Naive thymus-derived CD8-positive, alpha-beta T cell (primary cell): ENCODE data around the gene NOTCH1. TPM values are rescaled to one million over a fixed set of nuclear protein-coding genes. Genes with fewer than 3 reads are reported as not detected.

Experiments used
- ATAC-seq, 2 donors: fragments of 150-1000 bp; cut with Tn5 transposase in 1 of 2; sonication (Bioruptor Pico), chemical (Tn5 transposase) in 1 of 2; 1 replicate in 1 of 2; 2 replicates in 1 of 2; pipeline ENCODE4 v1.10.0; 2021; ENCODE audit warnings: mild to moderate bottlenecking in 2 of 2, moderate library complexity in 2 of 2
- POLR2A ChIA-PET: fragments of 350-600 bp; sonication (Branson Sonifier 250); formaldehyde crosslinking; loops from one replicate; lab custom pipeline; 2021; ENCODE audit warnings: antibody characterized with exemption; lab: Charles Lee
- DNase-seq, 10 donors: peaks; one replicate each; pipeline versions ENCODE4 v3.0.0 to v3.0.0-alpha.2; 2020 to 2022
- H3K27ac Mint-ChIP-seq, 10 donors: one replicate each; pipeline ENCODE4 v1.8.0; 2020 to 2022; ENCODE audit warnings: mild to moderate bottlenecking in 10 of 10, mixed read lengths in 10 of 10, moderate library complexity in 4 of 10, inconsistent platforms in 1 of 10
- H3K27me3 Mint-ChIP-seq, 5 donors: one replicate each; pipeline ENCODE4 v1.8.0; 2021 to 2022; ENCODE audit warnings: mixed read lengths in 5 of 5
- H3K36me3 Mint-ChIP-seq, 3 donors: one replicate each; pipeline ENCODE4 v1.8.0; 2020 to 2022; ENCODE audit warnings: mixed read lengths in 3 of 3, mild to moderate bottlenecking in 2 of 3, inconsistent platforms in 1 of 3
- H3K4me1 Mint-ChIP-seq, 4 donors: one replicate each; pipeline ENCODE4 v1.8.0; 2021 to 2022; ENCODE audit warnings: mixed read lengths in 4 of 4
- H3K4me3 Mint-ChIP-seq, 10 donors: one replicate each; pipeline ENCODE4 v1.8.0; 2020 to 2022; ENCODE audit warnings: mild to moderate bottlenecking in 10 of 10, mixed read lengths in 10 of 10, moderate library complexity in 6 of 10, inconsistent platforms in 1 of 10
- H3K9me3 Mint-ChIP-seq, 9 donors: one replicate each; pipeline ENCODE4 v1.8.0; 2020 to 2022; ENCODE audit warnings: mixed read lengths in 9 of 9, mild to moderate bottlenecking in 3 of 9, inconsistent platforms in 1 of 9, moderate library complexity in 1 of 9
- polyA plus RNA-seq, 3 donors: library from polyadenylated mRNA; unstranded; fragments of 300-500 nt; fragmentation: Illumina TruSeq; gene quantifications; one replicate each; pipeline ENCODE4 v1.2.3, GENCODE V29; 2021
- total RNA-seq, 8 experiments: library from RNA in 2 of 8; stranded (reverse) in 2 of 8; gene quantifications; one replicate each; pipeline ENCODE4 v1.2.3 and lab custom pipeline; 2021 to 2026

Gene NOTCH1
- total and polyA plus RNA-seq, 5 experiments from 2014 or later, result 1.3 to 84.3 (median 5.9) TPM

- no peaks in the 10 kb centered on the region for H3K27me3 Mint-ChIP-seq
- peaks cover 0 to 2% (median 0%) of the 10 kb centered on the region in 4 donors for H3K4me1 Mint-ChIP-seq
- no peaks in the 10 kb centered on the region for H3K9me3 Mint-ChIP-seq
- ATAC-seq, result no peak
- no peak for DNase-seq
- H3K4me3 Mint-ChIP-seq, result no peak overlapping the region
- H3K36me3 Mint-ChIP-seq, result peaks cover 0 to 96% (median 24%) of the 10 kb centered on the region in 3 donors
- no peak overlapping the region for H3K27ac Mint-ChIP-seq
- POLR2A ChIA-PET, result interaction anchor here (0.6 to 0.7 kb wide), 3 partner anchors 8 to 185 kb away, joined by 3 to 5 read pairs (median 3); no protein-coding TSS in a partner anchor
Measured at GRCh38 chr9:136460772-136461325, 85.0 kb downstream of the NOTCH1 start.

GRCh38 chr9:136459425-136459824, 86.4 kb downstream of the NOTCH1 start:
- Mint-ChIP-seq H3K27ac (no peak overlapping the region), H3K36me3 (peaks cover 0 to 93% (median 15%) of the 10 kb centered on the region in 3 donors), H3K4me3 (no peak overlapping the region), H3K9me3 (no peaks in the 10 kb centered on the region), H3K4me1 (peaks cover 0 to 2% (median 0%) of the 10 kb centered on the region in 4 donors), H3K27me3 (no peaks in the 10 kb centered on the region)
- DNase-seq, result no peak
- no peak for ATAC-seq
- POLR2A ChIA-PET, result no interaction called here

- ATAC-seq (no peak), DNase-seq (no peak)
- POLR2A ChIA-PET, result no interaction called here
- H3K4me1 Mint-ChIP-seq, result peaks cover 0 to 2% (median 0%) of the 10 kb centered on the region in 4 donors
- no peak overlapping the region for H3K4me3 Mint-ChIP-seq
- peaks cover 0 to 91% (median 22%) of the 10 kb centered on the region in 3 donors for H3K36me3 Mint-ChIP-seq
- H3K9me3 Mint-ChIP-seq, result no peaks in the 10 kb centered on the region
- H3K27ac Mint-ChIP-seq, result no peak overlapping the region
- no peaks in the 10 kb centered on the region for H3K27me3 Mint-ChIP-seq
Measured at GRCh38 chr9:136457326-136457725, 88.5 kb downstream of the NOTCH1 start.

DNA sequence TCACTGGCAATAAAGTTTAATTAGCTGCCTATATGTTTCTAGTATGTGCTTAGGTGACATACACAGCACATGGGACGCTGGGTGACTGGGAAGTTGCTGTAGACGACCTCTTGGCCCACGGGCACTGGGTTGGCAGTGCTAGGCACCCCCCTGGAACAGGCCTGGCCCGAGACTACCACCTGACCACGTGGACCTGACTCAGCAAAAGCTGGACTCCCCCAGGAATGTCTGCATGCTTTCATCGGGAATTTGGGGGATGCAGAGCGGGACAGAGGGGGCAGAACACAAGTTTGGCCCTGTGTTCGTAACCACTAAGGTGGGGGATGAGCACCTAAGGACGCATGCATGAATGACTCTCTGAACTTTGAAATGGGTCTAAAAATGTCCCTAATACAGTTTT, 89.6 kb downstream of the NOTCH1 start:
- H3K4me3 Mint-ChIP-seq, result no peak overlapping the region
- H3K27me3 Mint-ChIP-seq, result no peaks in the 10 kb centered on the region
- H3K27ac Mint-ChIP-seq, result peak overlapping the region in 2 of 10 donors; percentile 25 to 46
- H3K36me3 Mint-ChIP-seq, result peaks cover 0 to 91% (median 22%) of the 10 kb centered on the region in 3 donors
- H3K4me1 Mint-ChIP-seq, result no peaks in the 10 kb centered on the region
- ATAC-seq (no peak), DNase-seq (no peak)
- H3K9me3 Mint-ChIP-seq, result no peaks in the 10 kb centered on the region
- POLR2A ChIA-PET, result no interaction called here

DNA sequence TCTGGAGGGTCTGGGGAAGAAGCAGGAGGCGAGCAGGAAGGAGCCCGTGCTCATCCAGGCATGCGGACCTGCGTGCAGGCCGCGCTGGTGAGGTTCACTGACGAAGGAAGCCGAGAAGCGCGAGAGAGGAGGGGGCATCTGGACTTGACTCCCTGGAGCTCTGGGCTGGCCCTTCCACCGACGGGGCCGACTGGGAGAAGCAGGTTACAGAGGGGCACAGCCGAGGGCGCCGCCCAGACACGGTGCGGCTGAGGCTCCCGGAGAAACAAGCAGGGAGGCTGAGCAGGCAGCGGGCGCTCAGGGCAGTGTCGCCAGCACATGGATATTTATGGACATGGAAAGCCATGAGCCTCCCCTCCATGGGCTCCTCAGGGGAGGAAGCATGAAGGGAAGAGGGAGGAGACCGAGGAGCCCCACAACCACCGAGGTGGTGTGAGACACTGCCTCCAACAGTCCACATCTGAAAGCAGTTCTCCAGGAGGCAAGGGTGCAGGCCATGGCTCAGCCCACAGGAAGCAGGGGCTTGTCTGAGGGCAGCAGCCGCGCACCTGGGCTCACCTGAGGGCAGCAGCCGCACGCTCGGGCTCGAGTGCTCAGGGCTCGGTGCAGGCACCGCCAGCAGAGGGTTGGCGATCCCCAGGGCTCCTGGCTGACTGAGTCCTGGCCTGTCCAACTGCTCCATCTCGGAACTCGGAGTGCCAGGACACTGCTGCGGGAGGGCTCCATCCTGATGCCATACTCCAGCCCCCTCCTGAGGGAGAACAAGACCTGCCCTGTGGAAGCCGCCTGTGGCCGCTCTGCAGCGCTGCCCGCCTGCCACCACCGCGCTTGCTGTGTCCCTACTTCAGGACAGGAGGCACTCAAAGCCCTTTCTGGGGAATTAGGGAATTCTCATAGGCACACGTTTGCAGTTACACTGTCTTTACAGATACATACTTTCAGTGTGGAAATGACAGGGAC, 90.5 kb downstream of the NOTCH1 start:
- Mint-ChIP-seq H3K27ac (peak overlapping the region in 1 of 10 donors; percentile 16), H3K27me3 (no peaks in the 10 kb centered on the region), H3K4me1 (no peaks in the 10 kb centered on the region), H3K4me3 (no peak overlapping the region), H3K9me3 (no peaks in the 10 kb centered on the region), H3K36me3 (peaks cover 0 to 92% (median 22%) of the 10 kb centered on the region in 3 donors)
- peak in 1 of 2 donors; percentile 19 for ATAC-seq
- no peak for DNase-seq
- POLR2A ChIA-PET, result no interaction called here

DNA sequence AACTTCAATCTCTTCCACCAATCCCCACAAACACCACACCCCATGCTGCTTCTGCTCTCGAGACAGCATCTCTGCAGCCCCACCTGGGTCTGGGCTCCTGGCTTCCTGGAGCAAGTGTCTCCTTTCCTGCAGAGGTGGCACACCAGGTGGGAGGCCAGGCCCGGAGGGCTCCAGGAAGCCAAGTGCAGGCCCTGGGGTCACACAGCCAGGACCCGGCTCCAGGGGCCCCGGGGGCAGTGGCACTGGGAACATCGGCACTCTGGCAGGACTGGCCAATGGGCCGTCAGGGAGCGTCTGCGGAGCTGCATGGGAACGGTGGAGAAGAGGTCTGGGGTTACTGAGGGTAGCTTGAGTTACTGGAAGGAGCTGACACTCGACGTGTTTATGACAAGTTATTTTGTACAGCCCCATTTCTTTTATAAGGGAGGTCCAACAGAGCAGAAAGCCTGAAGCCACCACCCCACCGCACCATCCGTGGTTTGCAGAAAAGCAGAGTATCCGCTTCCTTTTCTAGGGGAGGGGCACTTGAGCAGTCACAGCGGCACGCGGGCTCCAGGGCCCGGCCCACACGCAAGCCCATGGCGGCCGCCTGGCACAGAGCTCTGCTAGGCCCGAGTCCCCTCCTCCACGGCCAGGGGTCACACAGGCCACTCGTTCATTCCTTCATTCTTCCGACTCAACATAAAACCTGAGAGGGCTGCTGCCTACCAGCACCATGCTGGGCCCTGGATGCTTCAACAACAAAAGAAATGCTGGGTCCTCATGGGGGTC, 91.6 kb downstream of the NOTCH1 start:
- no peaks in the 10 kb centered on the region for H3K27me3 Mint-ChIP-seq
- H3K4me1 Mint-ChIP-seq, result no peaks in the 10 kb centered on the region
- POLR2A ChIA-PET, result no interaction called here
- ATAC-seq (no peak), DNase-seq (no peak)
- no peaks in the 10 kb centered on the region for H3K9me3 Mint-ChIP-seq
- H3K4me3 Mint-ChIP-seq, result no peak overlapping the region
- peak overlapping the region in 2 of 10 donors; percentile 16 to 24 for H3K27ac Mint-ChIP-seq
- H3K36me3 Mint-ChIP-seq, result peaks cover 0 to 93% (median 18%) of the 10 kb centered on the region in 3 donors

- Mint-ChIP-seq H3K9me3 (no peaks in the 10 kb centered on the region), H3K4me1 (peaks cover 0 to 1% (median 0%) of the 10 kb centered on the region in 4 donors), H3K27ac (peak overlapping the region in 4 of 10 donors; percentile 7 to 54 (median 16)), H3K27me3 (no peaks in the 10 kb centered on the region), H3K4me3 (no peak overlapping the region), H3K36me3 (peaks cover 0 to 93% (median 12%) of the 10 kb centered on the region in 3 donors)
- no peak for ATAC-seq
- DNase-seq, result no peak
- POLR2A ChIA-PET, result no interaction called here
Measured at GRCh38 chr9:136453326-136453725, 92.5 kb downstream of the NOTCH1 start.

DNA sequence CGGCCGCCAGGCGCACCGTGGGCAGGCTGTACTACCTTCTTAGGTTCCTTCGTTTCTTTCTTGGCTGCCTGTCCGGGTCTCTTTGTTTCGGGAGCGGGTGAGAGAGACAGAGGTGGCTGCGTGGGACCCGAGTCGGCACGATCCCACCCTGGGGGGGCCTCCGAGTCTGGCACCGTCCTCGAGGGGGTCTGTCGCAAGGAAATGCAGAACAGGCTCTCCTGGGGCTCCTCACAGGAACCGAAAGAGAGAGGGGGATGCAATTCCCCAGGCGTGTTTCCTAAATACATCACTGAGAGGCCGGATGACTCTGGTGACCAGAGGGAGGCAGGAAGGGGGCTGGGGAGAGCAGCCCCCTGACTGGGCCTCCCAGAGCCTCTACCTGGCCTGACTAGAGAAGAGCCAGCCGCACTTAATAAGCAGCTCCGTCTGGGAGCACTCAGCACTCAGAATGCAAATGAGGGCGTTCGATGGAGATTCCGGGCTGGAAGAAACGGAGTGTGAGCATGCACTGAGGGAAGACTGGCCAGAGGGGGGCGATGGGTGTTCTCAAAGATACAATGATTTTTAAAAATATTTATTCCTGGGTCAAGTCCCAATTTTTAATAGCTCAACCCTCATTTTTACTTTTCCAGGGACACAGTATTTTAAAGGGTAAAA, 94.5 kb downstream of the NOTCH1 start:
- H3K4me3 Mint-ChIP-seq, result no peak overlapping the region
- peaks cover 0 to 6% (median 0%) of the 10 kb centered on the region in 4 donors for H3K4me1 Mint-ChIP-seq
- no peaks in the 10 kb centered on the region for H3K9me3 Mint-ChIP-seq
- DNase-seq (no peak), ATAC-seq (no peak)
- POLR2A ChIA-PET, result no interaction called here
- peaks cover 0 to 91% (median 21%) of the 10 kb centered on the region in 3 donors for H3K36me3 Mint-ChIP-seq
- peak overlapping the region in 1 of 10 donors; percentile 25 for H3K27ac Mint-ChIP-seq
- H3K27me3 Mint-ChIP-seq, result no peaks in the 10 kb centered on the region

DNA sequence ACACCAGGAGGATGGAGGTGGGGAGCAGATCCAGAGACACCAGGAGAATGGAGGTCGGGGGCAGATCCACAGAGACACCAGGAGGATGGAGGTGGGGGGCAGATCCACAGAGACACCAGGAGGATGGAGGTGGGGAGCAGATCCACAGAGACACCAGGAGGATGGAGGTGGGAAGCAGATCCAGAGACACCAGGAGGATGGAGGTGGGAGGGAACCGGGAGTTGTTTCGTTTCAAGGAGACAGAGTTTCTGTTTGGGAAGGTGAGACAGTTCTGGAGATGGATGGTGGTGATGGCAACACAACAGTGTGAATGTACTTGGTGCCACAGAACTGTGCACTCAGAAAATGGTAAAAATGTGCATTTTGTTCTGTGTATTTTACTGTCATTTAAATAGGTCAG, 97.2 kb downstream of the NOTCH1 start:
- POLR2A ChIA-PET, result no interaction called here
- peaks cover 0 to 6% (median 0%) of the 10 kb centered on the region in 4 donors for H3K4me1 Mint-ChIP-seq
- ATAC-seq, result no peak
- no peak for DNase-seq
- peaks cover 0 to 93% (median 20%) of the 10 kb centered on the region in 3 donors for H3K36me3 Mint-ChIP-seq
- H3K4me3 Mint-ChIP-seq, result no peak overlapping the region
- H3K27ac Mint-ChIP-seq, result no peak overlapping the region
- H3K27me3 Mint-ChIP-seq, result no peaks in the 10 kb centered on the region
- no peaks in the 10 kb centered on the region for H3K9me3 Mint-ChIP-seq

- H3K27ac Mint-ChIP-seq, result peak overlapping the region in 1 of 10 donors; percentile 19
- no peaks in the 10 kb centered on the region for H3K9me3 Mint-ChIP-seq
- H3K4me3 Mint-ChIP-seq, result no peak overlapping the region
- no peak for DNase-seq
- peaks cover 0 to 94% (median 14%) of the 10 kb centered on the region in 3 donors for H3K36me3 Mint-ChIP-seq
- ATAC-seq, result no peak
- H3K27me3 Mint-ChIP-seq, result no peaks in the 10 kb centered on the region
- H3K4me1 Mint-ChIP-seq, result peaks cover 0 to 6% (median 0%) of the 10 kb centered on the region in 4 donors
- POLR2A ChIA-PET, result interaction anchor here (0.7 kb wide), 1 partner anchor 18 kb away, joined by 3 read pairs; no protein-coding TSS in a partner anchor
Measured at GRCh38 chr9:136447173-136447778, 98.6 kb downstream of the NOTCH1 start.

- no peaks in the 10 kb centered on the region for H3K9me3 Mint-ChIP-seq
- ATAC-seq, result no peak
- DNase-seq, result no peak
- POLR2A ChIA-PET, result no interaction called here
- H3K4me3 Mint-ChIP-seq, result no peak overlapping the region
- no peaks in the 10 kb centered on the region for H3K27me3 Mint-ChIP-seq
- H3K36me3 Mint-ChIP-seq, result peaks cover 0 to 89% (median 16%) of the 10 kb centered on the region in 3 donors
- peaks cover 0 to 6% (median 0%) of the 10 kb centered on the region in 4 donors for H3K4me1 Mint-ChIP-seq
- H3K27ac Mint-ChIP-seq, result no peak overlapping the region
Measured at GRCh38 chr9:136445799-136446198, 100.0 kb downstream of the NOTCH1 start.
